ENCODE results near the gene FLII. TPM values are rescaled to one million over a fixed set of nuclear protein-coding genes. Genes with fewer than 3 reads are reported as not detected.

Gene FLII
- total RNA-seq, 1 experiment from 2014 or later, result 309 TPM

DNA sequence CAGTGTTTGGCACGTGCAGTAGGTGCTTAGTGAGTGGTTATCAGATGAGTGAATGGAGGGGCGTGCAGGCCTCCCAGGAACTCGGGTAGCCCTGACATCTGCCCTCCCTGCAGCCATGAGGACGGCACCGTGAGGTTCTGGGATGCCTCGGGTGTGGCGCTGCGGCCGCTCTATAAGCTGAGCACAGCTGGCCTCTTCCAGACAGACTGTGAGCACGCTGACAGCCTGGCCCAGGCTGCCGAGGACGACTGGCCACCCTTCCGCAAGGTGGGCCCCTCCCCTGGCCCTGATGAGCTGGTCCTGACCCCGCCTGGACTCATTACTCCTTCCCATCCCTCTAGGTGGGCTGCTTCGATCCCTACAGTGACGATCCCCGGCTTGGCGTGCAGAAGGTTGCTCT lies 22.0 kb downstream of the FLII start:
- POLR2A ChIA-PET, result no interaction called here

GRCh38 chr17:18235743-18236256 lies 22.7 kb downstream of the FLII start:
- Mint-ChIP-seq H3K4me3 (no peak overlapping the region), H3K27ac (no peak overlapping the region), H3K9me3 (no peaks in the 10 kb centered on the region), H3K36me3 (peaks cover 27% of the 10 kb centered on the region), H3K27me3 (ENCODE audit: low read depth) (no peaks in the 10 kb centered on the region), H3K4me1 (no peaks in the 10 kb centered on the region)
- DNase-seq (ENCODE audit: low spot score) (no peak), ATAC-seq (no peak)
- no peak for TF ChIP-seq USF2 (CRISPR knock-in tag; IDR thresholded peaks at IDR 0.05)
- POLR2A ChIA-PET, result no interaction called here
- CTCF ChIA-PET, result interaction anchor here (1.5 kb wide), 1 partner anchor 18 kb away, joined by 5 read pairs; no protein-coding TSS in a partner anchor

More for the DNA sequence above, 22.0 kb downstream of the FLII start:
- no peak for ATAC-seq
- TF ChIP-seq KAT7 (CRISPR knock-in tag; IDR thresholded peaks at IDR 0.05; ENCODE audit: borderline replicate concordance), result no peak
- TF ChIP-seq CREM (CRISPR knock-in tag; IDR thresholded peaks at IDR 0.05), result no peak
- no peak for TF ChIP-seq AR (CRISPR knock-in tag; IDR thresholded peaks at IDR 0.05)
- TF ChIP-seq USF2 (CRISPR knock-in tag; IDR thresholded peaks at IDR 0.05), result no peak
- TF ChIP-seq, protein P1, sequence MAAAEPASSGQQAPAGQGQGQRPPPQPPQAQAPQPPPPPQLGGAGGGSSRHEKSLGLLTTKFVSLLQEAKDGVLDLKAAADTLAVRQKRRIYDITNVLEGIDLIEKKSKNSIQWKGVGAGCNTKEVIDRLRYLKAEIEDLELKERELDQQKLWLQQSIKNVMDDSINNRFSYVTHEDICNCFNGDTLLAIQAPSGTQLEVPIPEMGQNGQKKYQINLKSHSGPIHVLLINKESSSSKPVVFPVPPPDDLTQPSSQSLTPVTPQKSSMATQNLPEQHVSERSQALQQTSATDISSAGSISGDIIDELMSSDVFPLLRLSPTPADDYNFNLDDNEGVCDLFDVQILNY (CRISPR knock-in tag; IDR thresholded peaks at IDR 0.05), result no peak
- TF ChIP-seq, protein P2, sequence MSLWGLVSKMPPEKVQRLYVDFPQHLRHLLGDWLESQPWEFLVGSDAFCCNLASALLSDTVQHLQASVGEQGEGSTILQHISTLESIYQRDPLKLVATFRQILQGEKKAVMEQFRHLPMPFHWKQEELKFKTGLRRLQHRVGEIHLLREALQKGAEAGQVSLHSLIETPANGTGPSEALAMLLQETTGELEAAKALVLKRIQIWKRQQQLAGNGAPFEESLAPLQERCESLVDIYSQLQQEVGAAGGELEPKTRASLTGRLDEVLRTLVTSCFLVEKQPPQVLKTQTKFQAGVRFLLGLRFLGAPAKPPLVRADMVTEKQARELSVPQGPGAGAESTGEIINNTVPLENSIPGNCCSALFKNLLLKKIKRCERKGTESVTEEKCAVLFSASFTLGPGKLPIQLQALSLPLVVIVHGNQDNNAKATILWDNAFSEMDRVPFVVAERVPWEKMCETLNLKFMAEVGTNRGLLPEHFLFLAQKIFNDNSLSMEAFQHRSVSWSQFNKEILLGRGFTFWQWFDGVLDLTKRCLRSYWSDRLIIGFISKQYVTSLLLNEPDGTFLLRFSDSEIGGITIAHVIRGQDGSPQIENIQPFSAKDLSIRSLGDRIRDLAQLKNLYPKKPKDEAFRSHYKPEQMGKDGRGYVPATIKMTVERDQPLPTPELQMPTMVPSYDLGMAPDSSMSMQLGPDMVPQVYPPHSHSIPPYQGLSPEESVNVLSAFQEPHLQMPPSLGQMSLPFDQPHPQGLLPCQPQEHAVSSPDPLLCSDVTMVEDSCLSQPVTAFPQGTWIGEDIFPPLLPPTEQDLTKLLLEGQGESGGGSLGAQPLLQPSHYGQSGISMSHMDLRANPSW (CRISPR knock-in tag; conservative IDR thresholded peaks at IDR 0.05; ENCODE audit: low read depth), result no peak
- TF ChIP-seq ZNF512 (CRISPR knock-in tag; IDR thresholded peaks at IDR 0.05; ENCODE audit: borderline replicate concordance), result no peak
- Mint-ChIP-seq H3K9me3 (no peaks in the 10 kb centered on the region), H3K27ac (no peak overlapping the region), H3K36me3 (peaks cover 27% of the 10 kb centered on the region), H3K4me1 (no peaks in the 10 kb centered on the region), H3K27me3 (ENCODE audit: low read depth) (no peaks in the 10 kb centered on the region), H3K4me3 (no peak overlapping the region)
- CTCF ChIA-PET, result interaction anchor here (1.5 kb wide), 1 partner anchor 19 kb away, joined by 5 read pairs; no protein-coding TSS in a partner anchor
- DNase-seq (ENCODE audit: low spot score), result no peak

- Mint-ChIP-seq H3K27me3 (ENCODE audit: low read depth) (no peaks in the 10 kb centered on the region), H3K27ac (no peak overlapping the region), H3K4me3 (no peak overlapping the region), H3K9me3 (no peaks in the 10 kb centered on the region), H3K4me1 (no peaks in the 10 kb centered on the region), H3K36me3 (peaks cover 27% of the 10 kb centered on the region)
- no peak for ATAC-seq
- DNase-seq (ENCODE audit: low spot score), result no peak
- POLR2A ChIA-PET, result no interaction called here
- CTCF ChIA-PET, result interaction anchor here (1.0 kb wide), 1 partner anchor 20 kb away, joined by 3 read pairs; no protein-coding TSS in a partner anchor
- TF ChIP-seq ZNF532 (CRISPR knock-in tag; IDR thresholded peaks at IDR 0.05; ENCODE audit: borderline replicate concordance) (no peak), GRHL2 (CRISPR knock-in tag; IDR thresholded peaks at IDR 0.05; ENCODE audit: insufficient replicate concordance, severe bottlenecking) (no peak), RELA (CRISPR knock-in tag; IDR thresholded peaks at IDR 0.05; ENCODE audit: borderline replicate concordance) (no peak), GTF2I (CRISPR knock-in tag; conservative IDR thresholded peaks at IDR 0.05) (no peak)
- TF ChIP-seq, protein P3, sequence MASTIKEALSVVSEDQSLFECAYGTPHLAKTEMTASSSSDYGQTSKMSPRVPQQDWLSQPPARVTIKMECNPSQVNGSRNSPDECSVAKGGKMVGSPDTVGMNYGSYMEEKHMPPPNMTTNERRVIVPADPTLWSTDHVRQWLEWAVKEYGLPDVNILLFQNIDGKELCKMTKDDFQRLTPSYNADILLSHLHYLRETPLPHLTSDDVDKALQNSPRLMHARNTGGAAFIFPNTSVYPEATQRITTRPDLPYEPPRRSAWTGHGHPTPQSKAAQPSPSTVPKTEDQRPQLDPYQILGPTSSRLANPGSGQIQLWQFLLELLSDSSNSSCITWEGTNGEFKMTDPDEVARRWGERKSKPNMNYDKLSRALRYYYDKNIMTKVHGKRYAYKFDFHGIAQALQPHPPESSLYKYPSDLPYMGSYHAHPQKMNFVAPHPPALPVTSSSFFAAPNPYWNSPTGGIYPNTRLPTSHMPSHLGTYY (CRISPR knock-in tag; IDR thresholded peaks at IDR 0.05), result no peak
Measured at GRCh38 chr17:18234853-18235380, 23.6 kb downstream of the FLII start.

All from WTC11 (cell line).